LNCaP clone FGC (cell line): ENCODE measurements around the gene ACP4.

Source experiments
- DNase-seq: peaks from one replicate; pipeline ENCODE4 v3.0.0-alpha.2; 2011; ENCODE audit warnings: low read depth
- H3K4me3 ChIP-seq: 2 replicates; pipeline ENCODE4 v1.5.1; 2011; ENCODE audit warnings: mild to moderate bottlenecking, low read depth, low read length, control low read depth
- TF ChIP-seq, protein P1 (sequence below): IDR thresholded peaks from 2 replicates; pipeline ENCODE4 v1.5.1; 2012; ENCODE audit warnings: mild to moderate bottlenecking; ENCODE audit not compliant: control insufficient read depth, insufficient read depth; ENCODE audit errors: extremely low read depth

Gene ACP4

GRCh38 chr19:50835785-50836542 is 45.7 kb downstream of the ACP4 start:
- no peak for DNase-seq
- H3K4me3 ChIP-seq: peak overlapping the region; percentile 70
- TF ChIP-seq, protein P1, sequence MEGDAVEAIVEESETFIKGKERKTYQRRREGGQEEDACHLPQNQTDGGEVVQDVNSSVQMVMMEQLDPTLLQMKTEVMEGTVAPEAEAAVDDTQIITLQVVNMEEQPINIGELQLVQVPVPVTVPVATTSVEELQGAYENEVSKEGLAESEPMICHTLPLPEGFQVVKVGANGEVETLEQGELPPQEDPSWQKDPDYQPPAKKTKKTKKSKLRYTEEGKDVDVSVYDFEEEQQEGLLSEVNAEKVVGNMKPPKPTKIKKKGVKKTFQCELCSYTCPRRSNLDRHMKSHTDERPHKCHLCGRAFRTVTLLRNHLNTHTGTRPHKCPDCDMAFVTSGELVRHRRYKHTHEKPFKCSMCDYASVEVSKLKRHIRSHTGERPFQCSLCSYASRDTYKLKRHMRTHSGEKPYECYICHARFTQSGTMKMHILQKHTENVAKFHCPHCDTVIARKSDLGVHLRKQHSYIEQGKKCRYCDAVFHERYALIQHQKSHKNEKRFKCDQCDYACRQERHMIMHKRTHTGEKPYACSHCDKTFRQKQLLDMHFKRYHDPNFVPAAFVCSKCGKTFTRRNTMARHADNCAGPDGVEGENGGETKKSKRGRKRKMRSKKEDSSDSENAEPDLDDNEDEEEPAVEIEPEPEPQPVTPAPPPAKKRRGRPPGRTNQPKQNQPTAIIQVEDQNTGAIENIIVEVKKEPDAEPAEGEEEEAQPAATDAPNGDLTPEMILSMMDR: peak; percentile 5; the same call in 1 of the 2 replicates

DNA sequence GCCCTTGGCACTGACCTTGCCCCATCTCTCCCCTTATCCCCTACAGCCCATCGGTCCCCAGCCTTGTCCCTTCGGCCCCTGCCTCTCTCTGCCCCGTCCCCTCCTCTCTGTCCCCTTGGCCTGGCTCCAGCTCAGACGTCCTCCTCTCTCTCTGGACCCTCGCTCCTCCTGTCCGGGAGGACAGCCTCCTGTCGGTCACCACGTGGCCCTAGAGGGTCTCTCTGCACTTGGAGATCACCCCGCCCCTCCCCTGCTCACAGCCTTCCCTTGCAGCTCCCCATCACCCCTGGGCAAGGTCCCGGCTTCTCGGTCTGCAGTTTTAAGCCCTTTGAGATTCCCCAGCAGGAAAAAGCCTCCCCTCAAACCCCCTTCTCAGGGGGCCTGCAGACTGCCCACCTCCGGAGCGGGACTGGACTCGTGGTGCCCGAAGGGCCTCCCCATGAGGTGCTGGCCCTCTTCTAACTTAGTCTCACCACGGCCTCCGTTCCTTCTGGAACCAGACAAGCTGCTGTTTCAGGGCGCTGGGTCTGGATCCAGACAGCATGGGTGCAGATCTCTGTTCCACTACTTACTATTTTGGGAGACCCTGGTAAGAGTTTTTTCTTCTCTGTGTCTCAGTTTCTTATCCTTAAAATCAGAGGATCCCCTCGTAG is 46.5 kb downstream of the ACP4 start:
- H3K4me3 ChIP-seq: 0 out of 2 replicates have a peak overlapping the region, but pooled peaks have one; percentile 14
- DNase-seq: no peak
- TF ChIP-seq, protein P1: no peak

DNA sequence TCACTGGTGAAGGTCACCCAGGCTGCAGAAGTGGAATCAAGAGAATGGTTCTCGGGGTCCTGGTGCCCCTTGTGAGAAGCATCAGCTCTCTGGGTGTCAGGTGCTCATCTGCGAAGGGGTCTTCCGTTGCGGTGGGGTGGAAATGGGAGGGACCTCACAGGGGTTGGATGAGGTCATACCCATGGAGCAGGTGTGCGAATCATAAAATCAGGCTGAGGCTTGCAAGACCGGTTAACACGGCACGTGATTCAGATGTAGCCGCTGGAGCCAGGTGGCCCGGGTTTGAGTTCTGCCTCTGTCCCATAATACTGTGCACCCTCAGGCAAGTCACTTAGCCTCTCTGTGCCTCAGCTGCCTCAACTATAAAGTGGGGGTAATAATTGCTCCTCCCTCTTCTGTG is 47.1 kb downstream of the ACP4 start:
- TF ChIP-seq, protein P1: no peak
- H3K4me3 ChIP-seq: no peak overlapping the region
- peak; percentile 79 for DNase-seq

- no peak for DNase-seq
- H3K4me3 ChIP-seq: no peak overlapping the region
- TF ChIP-seq, protein P1: peak; percentile 66
Measured at GRCh38 chr19:50838239-50838638, 48.0 kb downstream of the ACP4 start.

- TF ChIP-seq, protein P1: no peak
- no peak for DNase-seq
Measured at GRCh38 chr19:50839712-50840655, 49.8 kb downstream of the ACP4 start.

DNA sequence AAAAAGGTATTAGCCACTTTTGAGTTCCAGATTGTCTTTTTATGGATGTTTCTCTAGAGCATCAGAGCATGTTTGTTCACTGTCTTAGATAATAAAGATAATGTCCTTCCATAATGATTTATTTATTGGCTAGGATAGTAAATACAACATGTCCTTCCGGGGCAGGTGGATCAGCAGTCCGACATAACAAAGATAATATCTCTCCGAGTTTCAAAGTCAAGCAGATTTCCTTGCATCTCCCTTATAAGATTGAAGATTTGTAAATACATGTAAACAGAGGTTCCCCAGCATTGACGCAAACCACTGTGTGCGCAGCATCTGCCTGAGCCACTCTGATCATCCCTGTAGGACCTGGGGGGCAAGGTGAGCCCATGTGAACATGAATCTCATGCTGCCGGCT is 51.9 kb downstream of the ACP4 start:
- H3K4me3 ChIP-seq: no peak overlapping the region
- DNase-seq: peak; percentile 97
- TF ChIP-seq, protein P1: no peak

More at GRCh38 chr19:50839712-50840655, 49.8 kb downstream of the ACP4 start:
- H3K4me3 ChIP-seq: no peak overlapping the region
